Mesenchymal stem cell (in vitro differentiated cells and primary cell): ENCODE results near the gene IFT88. TPM values are rescaled to one million over a fixed set of nuclear protein-coding genes. Genes with fewer than 3 reads are reported as not detected.

Experiments used
- DNase-seq: peaks from one replicate; pipeline ENCODE4 v3.0.0-alpha.2; 2013
- H2AFZ ChIP-seq: one replicate; pipeline ENCODE4 v1.6.1; 2013; ENCODE audit warnings: low read depth, mild to moderate bottlenecking, control low read depth, inconsistent platforms, low read length, moderate library complexity
- H2AK5ac ChIP-seq: 2 replicates; pipeline ENCODE4 v1.6.1; 2013; ENCODE audit warnings: low read length, moderate library complexity, mild to moderate bottlenecking, inconsistent platforms; ENCODE audit not compliant: severe bottlenecking
- H2BK120ac ChIP-seq: one replicate; pipeline ENCODE4 v1.6.1; 2013; ENCODE audit warnings: low read depth, mild to moderate bottlenecking, inconsistent platforms, low read length, moderate library complexity
- H2BK12ac ChIP-seq, 2 experiments: one replicate each; pipeline ENCODE4 v1.6.1; 2013; ENCODE audit warnings: inconsistent platforms in 2 of 2, low read length in 2 of 2, mild to moderate bottlenecking in 2 of 2, moderate library complexity in 2 of 2, control low read depth in 1 of 2
- H2BK15ac ChIP-seq: one replicate; pipeline ENCODE4 v1.6.1; 2013; ENCODE audit warnings: mild to moderate bottlenecking, low read depth, inconsistent platforms; ENCODE audit not compliant: poor library complexity, severe bottlenecking
- H2BK5ac ChIP-seq: 2 replicates; pipeline ENCODE4 v1.6.1; 2013; ENCODE audit warnings: low read depth, mild to moderate bottlenecking, low read length, control low read depth, inconsistent platforms; ENCODE audit not compliant: poor library complexity, severe bottlenecking
- H3K14ac ChIP-seq, 2 experiments: one replicate each; pipeline ENCODE4 v1.6.1; 2013; ENCODE audit warnings: inconsistent platforms in 2 of 2, low read length in 2 of 2, control low read depth in 1 of 2, mild to moderate bottlenecking in 1 of 2, moderate library complexity in 1 of 2
- H3K18ac ChIP-seq, 2 experiments: one replicate each; pipeline ENCODE4 v1.6.1; 2013; ENCODE audit warnings: inconsistent platforms in 2 of 2, low read length in 2 of 2, control low read depth in 1 of 2, low read depth in 1 of 2, mild to moderate bottlenecking in 1 of 2
- H3K23ac ChIP-seq, 2 experiments: one replicate each; pipeline ENCODE4 v1.6.1; 2013; ENCODE audit warnings: inconsistent platforms in 2 of 2, low read length in 2 of 2, mild to moderate bottlenecking in 2 of 2, moderate library complexity in 2 of 2, control low read depth in 1 of 2
- H3K27ac ChIP-seq: 2 replicates; pipeline ENCODE4 v1.5.1; 2013; ENCODE audit warnings: mild to moderate bottlenecking, moderate library complexity, low read length, control low read depth, inconsistent platforms; ENCODE audit not compliant: poor library complexity, severe bottlenecking
- H3K27me3 ChIP-seq, 2 experiments: 2 replicates each; pipeline versions ENCODE4 v1.6.1 to v1.7.0; 2013; ENCODE audit warnings: low read length in 2 of 2, mild to moderate bottlenecking in 2 of 2, moderate library complexity in 2 of 2, control low read depth in 1 of 2, inconsistent platforms in 1 of 2; ENCODE audit not compliant: control insufficient read depth in 1 of 2, insufficient read depth in 1 of 2
- H3K36me3 ChIP-seq, 2 experiments: 2 replicates each; pipeline versions ENCODE4 v1.6.1 to v1.7.0; 2013; ENCODE audit warnings: low read length in 2 of 2, control low read depth in 1 of 2, inconsistent platforms in 1 of 2, low read depth in 1 of 2, mild to moderate bottlenecking in 1 of 2; ENCODE audit not compliant: insufficient read depth in 2 of 2, control insufficient read depth in 1 of 2
- H3K4ac ChIP-seq, 2 experiments: one replicate each; pipeline ENCODE4 v1.6.1; 2013; ENCODE audit warnings: inconsistent platforms in 2 of 2, low read length in 2 of 2, mild to moderate bottlenecking in 2 of 2, moderate library complexity in 2 of 2, control low read depth in 1 of 2, low read depth in 1 of 2
- H3K4me1 ChIP-seq: 2 replicates; pipeline ENCODE4 v1.6.1; 2013; ENCODE audit warnings: low read depth, low read length, control low read depth; ENCODE audit not compliant: control insufficient read depth, insufficient read depth
- H3K4me2 ChIP-seq: 2 replicates; pipeline ENCODE4 v1.6.1; 2013; ENCODE audit warnings: low read length, mild to moderate bottlenecking, inconsistent platforms; ENCODE audit not compliant: poor library complexity, severe bottlenecking
- H3K4me3 ChIP-seq, 2 experiments: 2 replicates each; pipeline versions ENCODE4 v1.5.1 to v1.7.0; 2013; ENCODE audit warnings: low read length in 2 of 2, mild to moderate bottlenecking in 2 of 2, control low read depth in 1 of 2, low read depth in 1 of 2; ENCODE audit not compliant: insufficient read depth in 1 of 2
- H3K79me1 ChIP-seq: replicated peaks from 2 replicates; pipeline ENCODE4 v1.6.1; 2013; ENCODE audit warnings: mild to moderate bottlenecking, control low read depth, low read length, inconsistent platforms; ENCODE audit not compliant: poor library complexity, severe bottlenecking
- H3K9ac ChIP-seq: 2 replicates; pipeline ENCODE4 v1.7.0; 2013; ENCODE audit warnings: mild to moderate bottlenecking, low read length, moderate library complexity
- H3K9me3 ChIP-seq: 2 replicates; pipeline ENCODE4 v1.7.0; 2013; ENCODE audit warnings: mild to moderate bottlenecking, low read length; ENCODE audit not compliant: control insufficient read depth
- H4K8ac ChIP-seq: one replicate; pipeline ENCODE4 v1.6.1; 2013; ENCODE audit warnings: inconsistent platforms, mild to moderate bottlenecking, low read length, moderate library complexity
- H4K91ac ChIP-seq: one replicate; pipeline ENCODE4 v1.6.1; 2013; ENCODE audit warnings: mild to moderate bottlenecking, low read length, inconsistent platforms
- WGBS: methylation state at CpG from one replicate; pipeline ENCODE4 v1.1.7; 2013; ENCODE audit warnings: mixed read lengths; 5-methylcytosine and 5-hydroxymethylcytosine counted together
- small RNA-seq: library from polyadenylated mRNA; stranded (forward); fragments of <200 nt; extraction: miRNeasy Mini kit (QIAGEN cat#:217004); gene quantifications from one replicate; pipeline ENCODE3, GENCODE V24; 2013; ENCODE audit warnings: low read depth

The IFT88 gene

DNA sequence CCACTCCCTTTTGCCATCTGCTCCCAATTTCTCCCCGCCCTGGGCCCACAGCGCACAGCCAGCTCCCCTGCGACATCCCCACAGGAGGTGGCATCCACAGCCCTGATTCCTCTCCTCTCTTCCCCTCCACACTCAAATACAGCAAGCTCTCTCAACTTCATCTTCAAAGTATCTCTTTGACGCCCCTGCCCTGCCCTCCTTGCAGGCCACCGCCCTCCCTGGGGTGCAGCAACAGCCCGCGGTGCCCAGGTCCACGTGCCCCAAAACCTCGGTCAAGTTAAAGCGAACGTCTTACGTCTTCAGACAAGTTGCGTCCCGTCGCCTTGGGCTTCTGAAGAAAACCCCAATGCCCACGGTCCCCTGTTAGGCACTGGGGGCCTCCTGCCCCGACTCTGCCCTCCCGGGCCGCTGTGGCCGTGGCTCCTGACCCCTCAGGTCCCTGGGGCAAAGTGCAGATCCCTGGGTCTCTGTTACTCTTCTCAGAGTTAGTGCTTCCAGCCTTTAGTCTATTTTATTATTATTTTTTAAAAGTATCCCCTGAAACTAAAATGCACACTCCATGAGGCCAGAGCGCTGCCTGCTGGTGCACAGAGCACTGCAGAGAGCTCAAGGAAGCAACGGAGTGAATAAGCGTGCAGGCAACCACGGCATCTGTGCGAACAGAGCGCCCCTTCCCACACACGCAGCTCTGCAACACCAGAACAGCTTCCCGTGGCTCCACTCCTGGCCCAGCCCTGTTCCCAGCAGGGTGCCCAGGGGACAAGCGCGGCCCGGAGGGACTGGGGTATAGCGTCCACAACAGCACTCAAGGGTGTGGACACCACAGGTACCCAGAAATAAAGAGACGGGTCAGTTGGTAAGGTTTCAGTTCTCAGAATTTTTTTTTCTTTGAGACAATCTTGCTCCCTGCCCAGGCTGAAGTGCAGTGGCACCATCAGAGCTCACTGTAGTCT lies 163.0 kb downstream of the IFT88 start:
- Histone ChIP-seq H3K4me2 (no peak overlapping the region), H3K9me3 (no peaks in the 10 kb centered on the region), H3K14ac (no peak overlapping the region), H3K79me1 (no peaks in the 10 kb centered on the region), H3K4me1 (peaks cover 2% of the 10 kb centered on the region), H4K91ac (no peak overlapping the region), H2BK12ac (no peak overlapping the region), H3K4me3 (no peak overlapping the region), H2AK5ac (no peak overlapping the region), H3K4ac (no peak overlapping the region), H3K27me3 (no peaks in the 10 kb centered on the region), H2BK5ac (no peak overlapping the region), H3K23ac (peak overlapping the region in 1 of 2 experiments; percentile 63), H4K8ac (no peak overlapping the region), H3K18ac (no peak overlapping the region), H2BK15ac (no peak overlapping the region), H3K36me3 (peaks cover 0 to 4% of the 10 kb centered on the region in 2 experiments), H3K27ac (no peak overlapping the region), H2AFZ (no peak overlapping the region), H2BK120ac (no peak overlapping the region), H3K9ac (no peak overlapping the region)
- DNase-seq, result no peak
- WGBS, result 95% methylated on average over 33 of the region's 33 CpGs

DNA sequence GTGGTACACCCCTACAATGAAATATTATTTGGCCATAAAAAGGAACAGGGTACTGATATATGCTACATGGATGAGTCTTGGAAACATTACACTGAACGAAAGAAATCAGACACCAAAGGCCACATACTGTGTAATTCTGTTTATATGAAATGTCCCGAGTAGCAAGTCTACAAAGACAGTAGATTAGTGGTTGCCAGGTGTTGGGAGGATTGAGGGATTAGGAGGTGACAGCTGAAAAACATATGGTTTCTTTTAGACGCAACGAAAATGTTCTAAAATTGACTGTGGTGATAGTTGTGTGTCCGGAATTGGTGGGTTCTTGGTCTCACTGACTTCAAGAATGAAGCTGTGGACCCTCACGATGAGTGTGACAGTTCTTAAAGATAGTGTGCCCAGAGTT lies 171.7 kb downstream of the IFT88 start:
- H3K4me3 ChIP-seq, result no peak overlapping the region
- H4K91ac ChIP-seq, result no peak overlapping the region
- H2BK12ac ChIP-seq, result no peak overlapping the region
- no peak overlapping the region for H4K8ac ChIP-seq
- peaks cover 6 to 10% of the 10 kb centered on the region in 2 experiments for H3K36me3 ChIP-seq
- no peaks in the 10 kb centered on the region for H3K4me1 ChIP-seq
- H3K4ac ChIP-seq, result no peak overlapping the region
- H3K4me2 ChIP-seq, result no peak overlapping the region
- WGBS, result 95% methylated on average over 6 of the region's 6 CpGs
- H2BK15ac ChIP-seq, result no peak overlapping the region
- H3K9ac ChIP-seq, result no peak overlapping the region
- no peak overlapping the region for H3K14ac ChIP-seq
- no peak for DNase-seq
- no peak overlapping the region for H2AK5ac ChIP-seq
- H3K27me3 ChIP-seq, result no peaks in the 10 kb centered on the region
- H2BK5ac ChIP-seq, result no peak overlapping the region
- H3K9me3 ChIP-seq, result no peaks in the 10 kb centered on the region
- H3K18ac ChIP-seq, result no peak overlapping the region
- peaks cover 1% of the 10 kb centered on the region for H3K79me1 ChIP-seq
- no peak overlapping the region for H3K23ac ChIP-seq
- no peak overlapping the region for H2AFZ ChIP-seq
- no peak overlapping the region for H3K27ac ChIP-seq
- H2BK120ac ChIP-seq, result no peak overlapping the region

DNA sequence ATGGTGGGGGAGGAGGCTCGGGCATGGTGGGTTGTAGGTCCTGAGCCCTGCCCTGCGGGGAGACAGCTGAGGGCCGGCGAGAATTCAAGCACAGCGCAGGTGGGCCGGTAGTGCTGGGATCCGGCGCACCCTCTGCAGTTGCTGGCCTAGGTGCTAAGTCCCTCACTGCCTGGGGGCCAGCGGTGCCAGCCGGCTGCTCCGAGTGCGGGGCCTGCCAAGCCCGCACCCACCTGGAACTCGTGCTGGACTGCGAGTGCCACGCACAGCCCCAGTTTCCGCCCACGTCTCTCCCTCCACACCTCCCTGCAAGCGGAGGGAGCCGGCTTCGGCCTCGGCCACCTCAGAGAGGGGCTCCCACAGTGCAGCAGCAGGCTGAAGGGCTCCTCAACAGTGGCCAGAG lies 173.1 kb downstream of the IFT88 start:
- WGBS, result 99% methylated on average over 17 of the region's 22 CpGs
- Histone ChIP-seq H3K23ac (no peak overlapping the region), H2AK5ac (no peak overlapping the region), H2AFZ (no peak overlapping the region), H3K4ac (no peak overlapping the region), H4K8ac (peak overlapping the region; percentile 41), H3K18ac (no peak overlapping the region), H3K4me3 (no peak overlapping the region), H3K14ac (no peak overlapping the region), H2BK120ac (no peak overlapping the region), H3K27me3 (no peaks in the 10 kb centered on the region), H3K27ac (no peak overlapping the region), H3K4me2 (no peak overlapping the region), H3K4me1 (no peaks in the 10 kb centered on the region), H2BK12ac (no peak overlapping the region), H3K36me3 (peaks cover 6 to 10% of the 10 kb centered on the region in 2 experiments), H2BK5ac (no peak overlapping the region), H3K9me3 (peaks cover 4% of the 10 kb centered on the region), H3K79me1 (peaks cover 1% of the 10 kb centered on the region), H4K91ac (peak overlapping the region; percentile 39), H2BK15ac (no peak overlapping the region), H3K9ac (no peak overlapping the region)
- no peak for DNase-seq

Small RNAs within 50 kb of the gene (small RNA-seq; reads per million reads assigned to genes)
- gene RNU2-7P, result not detected
